Activated naive CD4-positive, alpha-beta T cell treated with anti-CD3 and anti-CD28 coated beads, Interleukin-2, amount 50 U/mL, for 72 hours (primary cell): Measurements from ENCODE around the gene MXI1. TPM values are rescaled to one million over a fixed set of nuclear protein-coding genes. Genes with fewer than 3 reads are reported as not detected.
A peak's percentile ranks its signal among the peaks of the same experiment; 100 is the strongest.

Experiments used
- ATAC-seq, 2 donors: fragments of 150-1000 bp; cut with Tn5 transposase; 2 replicates each; pipeline ENCODE4 v1.10.0; 2021; ENCODE audit warnings: mild to moderate bottlenecking in 2 of 2, moderate library complexity in 2 of 2
- DNase-seq, 2 donors: peaks; one replicate each; pipeline ENCODE4 v3.0.0; 2021 to 2022; ENCODE audit warnings: low spot score in 2 of 2
- H3K27ac Mint-ChIP-seq, 2 donors: one replicate each; pipeline ENCODE4 v1.8.0; 2022; ENCODE audit warnings: mild to moderate bottlenecking in 2 of 2, mixed read lengths in 2 of 2
- H3K36me3 Mint-ChIP-seq, 2 donors: one replicate each; pipeline ENCODE4 v1.8.0; 2022; ENCODE audit warnings: mixed read lengths in 2 of 2
- H3K9me3 Mint-ChIP-seq, 2 donors: one replicate each; pipeline ENCODE4 v1.8.0; 2022; ENCODE audit warnings: mixed read lengths in 2 of 2
- total RNA-seq, 2 donors: library from RNA; stranded (reverse); gene quantifications; one replicate each; pipeline ENCODE4 v1.2.3, GENCODE V29; 2022

The MXI1 gene
- total RNA-seq, 2 donors from 2014 or later: 16.2 to 69.6 TPM

DNA sequence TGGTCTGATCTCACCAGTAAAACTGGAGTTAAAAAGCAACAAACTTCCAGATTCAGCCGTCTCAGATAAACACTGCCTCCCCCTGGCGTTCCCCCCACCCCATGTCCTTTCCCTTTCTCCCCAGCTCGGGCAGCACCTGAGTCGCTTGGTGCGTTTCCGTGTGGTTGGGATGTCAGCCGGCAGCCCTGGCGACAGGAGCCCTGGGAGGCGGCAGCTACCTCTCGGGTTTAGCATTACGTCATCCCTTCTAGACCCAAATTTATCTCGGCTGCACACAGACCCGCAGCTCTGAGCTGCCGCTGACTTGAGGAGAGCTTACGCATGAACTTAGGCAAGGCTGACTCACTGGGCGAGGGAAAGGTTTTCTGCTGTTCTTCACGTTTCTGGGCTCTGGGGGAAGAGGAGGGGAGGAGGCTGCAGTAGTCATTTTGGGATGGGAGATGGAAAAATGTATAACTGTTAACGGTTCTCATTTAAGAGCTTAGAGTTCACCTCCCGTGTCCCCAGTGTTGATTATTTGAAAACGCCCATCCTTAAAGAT lies 14.4 kb downstream of the MXI1 start:
- Mint-ChIP-seq H3K36me3 (no peaks in the 10 kb centered on the region), H3K9me3 (no peaks in the 10 kb centered on the region)
- peak; percentile 69 to 87 for DNase-seq

DNA sequence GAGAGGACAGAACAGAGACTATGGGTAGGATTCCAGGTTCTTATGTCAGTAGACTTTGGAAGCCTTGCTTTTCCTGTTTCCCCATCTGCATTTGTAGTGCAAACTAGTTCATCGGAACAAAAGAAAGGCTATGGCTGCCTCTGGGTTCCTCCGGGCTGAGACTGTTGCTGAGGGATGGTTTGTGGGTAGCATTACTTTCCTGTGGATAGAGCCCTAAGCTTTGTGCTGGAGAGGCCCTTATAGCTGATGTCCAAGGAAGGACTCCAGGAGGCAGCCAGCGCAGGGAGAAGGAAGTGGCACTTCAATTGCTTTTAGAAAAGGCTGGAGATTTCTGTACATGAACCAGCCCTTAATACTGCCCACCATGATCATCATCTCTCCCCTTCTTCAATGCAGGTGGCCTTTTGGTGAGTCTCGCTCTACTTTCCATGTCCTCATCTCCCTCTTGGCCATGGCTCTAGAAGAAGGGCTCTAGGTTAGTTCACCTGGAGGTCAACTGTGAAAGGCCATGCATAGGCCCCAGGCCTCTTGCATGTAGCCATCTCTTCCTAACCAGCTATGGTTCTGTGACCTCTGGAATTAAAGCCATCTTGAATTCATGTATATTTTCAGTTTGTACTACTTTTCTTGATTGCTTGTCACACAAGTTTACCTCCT lies 15.4 kb downstream of the MXI1 start:
- Mint-ChIP-seq H3K27ac (peak overlapping the region; percentile 18 to 35), H3K9me3 (no peaks in the 10 kb centered on the region), H3K36me3 (peaks cover 0 to 6% of the 10 kb centered on the region in 2 donors)
- no peak for ATAC-seq
- DNase-seq: no peak

More for the DNA sequence above, 14.4 kb downstream of the MXI1 start:
- ATAC-seq: peak; percentile 74 to 89
- H3K27ac Mint-ChIP-seq: peak overlapping the region; percentile 35 to 72

DNA sequence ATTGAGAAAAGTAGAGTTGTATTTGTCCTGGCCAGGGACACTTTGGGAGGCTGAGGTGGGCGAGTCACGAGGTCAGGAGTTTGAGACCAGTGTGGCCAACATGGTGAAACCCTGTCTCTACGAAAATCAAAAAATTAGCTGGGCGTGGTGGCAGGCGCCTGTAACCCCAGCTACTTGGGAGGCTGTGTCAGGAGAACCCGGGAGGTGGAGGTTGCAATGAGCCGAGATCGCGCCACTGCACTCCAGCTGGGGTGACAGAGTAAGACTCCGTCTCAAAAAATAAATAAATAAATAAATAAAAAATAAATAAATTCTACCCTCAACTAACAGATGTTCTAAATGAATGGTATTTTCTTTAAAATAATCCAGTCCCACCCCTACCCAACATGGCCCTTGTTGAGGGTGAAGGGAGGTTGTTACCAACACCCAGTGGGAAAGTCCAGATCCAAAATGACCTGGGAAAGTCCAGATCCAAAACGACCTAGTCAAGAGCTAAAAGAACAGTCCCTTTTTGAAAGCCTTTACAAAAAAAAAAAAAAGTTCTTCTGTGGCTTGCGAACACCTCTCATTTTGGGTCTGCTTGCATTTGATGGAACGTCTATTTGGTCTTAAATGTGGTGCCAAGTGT lies 16.0 kb downstream of the MXI1 start:
- DNase-seq: no peak

DNA sequence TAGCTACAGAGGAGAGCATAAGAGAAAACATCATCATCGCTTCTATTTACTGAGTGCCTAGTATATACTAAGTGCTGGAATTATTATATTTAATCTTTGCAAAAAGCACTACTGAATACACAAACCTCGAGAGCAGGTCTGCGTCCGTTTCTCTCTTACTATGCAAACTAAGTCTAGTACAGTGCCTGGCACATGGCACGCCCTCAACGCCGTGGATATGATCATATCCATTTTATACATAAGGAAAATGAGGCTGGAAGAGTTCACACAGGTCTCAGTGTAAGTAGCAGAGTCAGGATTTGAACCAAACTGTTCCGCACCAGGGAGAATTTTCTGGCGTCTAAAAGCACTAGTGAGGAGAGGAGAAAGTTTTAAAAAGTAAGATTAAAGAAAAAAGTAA lies 17.6 kb downstream of the MXI1 start:
- H3K36me3 Mint-ChIP-seq: peaks cover 6 to 10% of the 10 kb centered on the region in 2 donors
- peak overlapping the region; percentile 85 to 89 for H3K27ac Mint-ChIP-seq
- ATAC-seq: no peak
- no peaks in the 10 kb centered on the region for H3K9me3 Mint-ChIP-seq
- DNase-seq: no peak

More for the DNA sequence above, 16.0 kb downstream of the MXI1 start:
- Mint-ChIP-seq H3K9me3 (no peaks in the 10 kb centered on the region), H3K27ac (no peak overlapping the region), H3K36me3 (peaks cover 5 to 6% of the 10 kb centered on the region in 2 donors)
- no peak for ATAC-seq

DNA sequence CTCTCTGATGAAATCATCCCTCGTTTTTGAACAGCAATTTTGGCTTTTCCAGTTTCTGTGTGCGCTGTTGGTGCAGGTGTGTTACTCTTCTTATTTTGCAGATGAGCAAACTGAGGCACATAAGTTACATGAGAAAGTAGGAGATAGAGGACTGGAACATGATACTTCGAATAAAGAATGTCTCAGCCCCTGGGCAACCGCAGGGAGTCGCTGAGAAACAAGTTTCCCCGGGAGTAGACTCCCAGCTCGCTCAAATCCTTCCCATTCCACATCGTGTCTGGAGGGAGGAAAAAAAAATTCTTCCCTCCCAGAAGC lies 18.0 kb downstream of the MXI1 start:
- Mint-ChIP-seq H3K36me3 (peaks cover 6 to 10% of the 10 kb centered on the region in 2 donors), H3K9me3 (no peaks in the 10 kb centered on the region), H3K27ac (peak overlapping the region; percentile 85 to 89)
- DNase-seq (no peak), ATAC-seq (peak in 1 of 2 donors; percentile 1)

DNA sequence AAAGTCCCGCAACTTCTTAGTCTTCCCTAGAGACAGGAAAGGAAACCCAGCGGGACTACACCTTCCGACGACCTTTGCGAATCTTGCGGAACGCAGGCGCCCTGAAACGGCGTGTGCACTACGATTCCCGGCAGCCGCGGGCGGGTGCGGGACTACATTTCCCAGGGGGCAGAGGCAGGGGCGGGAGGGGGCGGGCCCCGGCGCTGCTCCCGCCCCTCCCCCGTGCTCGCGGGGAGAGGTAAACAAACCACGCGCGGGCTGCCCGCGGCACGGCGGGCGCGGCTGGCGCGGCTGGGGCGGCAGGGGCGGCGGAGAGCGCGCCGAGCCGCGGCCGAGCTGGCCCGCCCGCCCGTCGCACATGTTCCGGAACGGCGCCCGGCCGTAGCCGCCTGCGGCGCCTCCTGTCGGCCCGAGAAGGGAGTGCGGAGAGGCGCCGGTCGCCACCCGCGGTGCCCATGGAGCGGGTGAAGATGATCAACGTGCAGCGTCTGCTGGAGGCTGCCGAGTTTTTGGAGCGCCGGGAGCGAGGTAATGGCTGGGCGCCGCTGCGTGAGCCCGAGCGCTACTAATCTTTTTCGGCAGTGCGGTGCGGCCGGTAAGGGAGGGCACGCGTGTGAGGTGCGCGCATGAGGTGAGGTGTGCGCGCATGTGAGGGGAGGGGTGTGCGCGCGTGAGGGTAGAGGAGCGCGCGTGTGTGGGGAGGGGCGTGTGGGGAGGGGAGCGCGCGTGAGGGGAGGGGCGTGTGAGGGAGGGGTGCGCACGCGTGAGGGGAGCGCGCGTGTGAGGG lies 18.5 kb downstream of the MXI1 start:
- DNase-seq (peak; percentile 85 to 87), ATAC-seq (peak; percentile 59 to 74)
- H3K9me3 Mint-ChIP-seq: no peaks in the 10 kb centered on the region
- peaks cover 6 to 10% of the 10 kb centered on the region in 2 donors for H3K36me3 Mint-ChIP-seq
- H3K27ac Mint-ChIP-seq: peak overlapping the region; percentile 85 to 92

DNA sequence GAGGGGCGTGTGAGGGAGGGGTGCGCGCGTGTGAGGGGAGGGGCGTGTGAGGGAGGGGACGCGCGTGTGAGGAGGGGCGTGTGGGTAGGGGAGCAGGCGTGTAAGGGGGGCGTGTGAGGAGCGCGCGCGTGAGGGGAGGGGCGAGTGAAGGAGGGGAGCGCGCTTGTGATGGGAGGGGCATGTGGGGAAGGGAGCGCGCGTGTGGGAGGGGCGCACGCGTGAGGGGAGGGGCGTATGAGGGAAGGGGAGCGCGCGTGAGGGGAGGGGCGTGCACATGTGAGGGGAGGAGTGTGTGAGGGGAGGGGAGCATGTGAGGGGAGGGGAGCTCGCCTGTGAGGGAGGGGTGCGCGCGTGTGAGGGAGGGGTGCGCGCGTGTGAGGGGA lies 19.1 kb downstream of the MXI1 start:
- peaks cover 6 to 10% of the 10 kb centered on the region in 2 donors for H3K36me3 Mint-ChIP-seq
- peak in 1 of 2 donors; percentile 30 for ATAC-seq

DNA sequence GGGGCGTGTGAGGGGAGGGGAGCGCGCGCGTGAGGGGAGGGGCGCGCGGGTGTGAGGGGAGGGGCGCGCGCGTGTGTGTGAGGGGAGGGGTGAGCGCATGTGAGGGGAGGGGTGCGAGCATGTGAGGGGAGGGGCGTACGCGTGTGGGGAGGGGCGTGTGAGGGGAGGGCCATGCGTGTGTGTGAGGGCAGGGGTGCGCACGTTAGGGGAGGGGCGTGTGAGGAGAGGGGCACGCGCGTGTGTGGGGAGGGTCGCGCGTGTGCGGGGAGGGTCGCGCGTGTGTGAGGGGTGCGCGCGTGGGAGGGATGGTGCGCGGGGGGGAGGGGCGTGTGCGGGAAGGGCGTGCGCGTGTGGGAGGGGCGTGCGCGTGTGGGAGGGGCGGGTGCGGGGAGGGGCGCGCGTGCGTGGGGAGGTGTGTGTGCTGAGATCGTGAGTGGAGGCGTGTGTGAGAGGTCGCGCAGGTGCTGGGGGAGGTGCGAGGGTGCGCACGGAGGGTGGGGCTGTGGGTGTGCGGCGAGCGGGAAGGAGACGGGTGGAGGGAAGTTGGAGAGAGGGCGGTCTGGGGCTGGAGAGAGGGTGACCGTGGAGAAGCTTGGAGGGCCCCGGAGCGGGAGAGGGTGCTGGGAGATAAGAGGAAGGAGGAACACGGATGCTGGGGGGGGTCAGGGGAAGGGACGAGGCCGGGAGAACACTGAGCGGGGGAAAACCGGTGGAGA lies 19.7 kb downstream of the MXI1 start:
- peaks cover 9 to 10% of the 10 kb centered on the region in 2 donors for H3K36me3 Mint-ChIP-seq
- H3K9me3 Mint-ChIP-seq: no peaks in the 10 kb centered on the region
- DNase-seq: peak in 1 of 2 donors; percentile 65

More for the DNA sequence above, 19.1 kb downstream of the MXI1 start:
- H3K27ac Mint-ChIP-seq: peak overlapping the region; percentile 85 to 92
- no peaks in the 10 kb centered on the region for H3K9me3 Mint-ChIP-seq
- peak; percentile 71 to 76 for DNase-seq

DNA sequence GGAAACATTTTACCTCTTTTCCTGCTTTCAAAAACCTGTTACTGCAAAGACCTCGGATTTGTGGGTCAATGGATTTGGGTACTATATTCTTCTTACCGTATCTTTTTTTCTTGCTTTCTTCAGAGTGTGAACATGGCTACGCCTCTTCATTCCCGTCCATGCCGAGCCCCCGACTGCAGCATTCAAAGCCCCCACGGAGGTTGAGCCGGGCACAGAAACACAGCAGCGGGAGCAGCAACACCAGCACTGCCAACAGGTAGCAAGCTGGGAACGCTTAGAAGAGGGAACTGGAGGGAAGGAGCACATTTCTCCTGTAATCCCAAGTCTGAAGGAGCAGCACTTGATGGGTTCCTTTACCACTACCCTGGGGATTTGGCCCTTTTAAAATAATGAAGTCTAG lies 20.7 kb downstream of the MXI1 start:
- no peak for ATAC-seq
- no peak for DNase-seq
- H3K36me3 Mint-ChIP-seq: peaks cover 10 to 14% of the 10 kb centered on the region in 2 donors
- H3K27ac Mint-ChIP-seq: no peak overlapping the region
- no peaks in the 10 kb centered on the region for H3K9me3 Mint-ChIP-seq

More for the DNA sequence above, 19.7 kb downstream of the MXI1 start:
- H3K27ac Mint-ChIP-seq: peak overlapping the region; percentile 85 to 94
- ATAC-seq: peak; percentile 9 to 31

DNA sequence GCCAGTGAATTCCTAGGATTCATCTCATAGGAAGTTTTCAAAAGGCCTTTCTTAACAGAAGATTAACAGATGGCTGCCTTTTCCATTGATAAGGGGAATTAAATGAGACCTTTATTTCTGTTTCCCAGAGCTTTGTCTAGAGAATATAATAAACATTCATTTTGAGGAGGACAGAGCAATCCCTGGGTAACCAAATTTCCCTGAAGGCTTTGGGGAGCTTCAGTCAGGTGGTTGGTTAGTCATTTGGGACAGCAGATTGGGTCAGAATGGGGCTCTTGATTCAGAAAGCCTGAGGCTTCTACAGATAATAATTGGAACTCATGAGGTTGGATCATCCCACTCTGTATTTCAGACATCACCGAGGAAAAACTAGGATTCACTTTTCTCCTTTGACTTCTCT lies 21.8 kb downstream of the MXI1 start:
- ATAC-seq (no peak), DNase-seq (no peak)
- H3K36me3 Mint-ChIP-seq: peaks cover 10 to 14% of the 10 kb centered on the region in 2 donors
- H3K27ac Mint-ChIP-seq: no peak overlapping the region
- no peaks in the 10 kb centered on the region for H3K9me3 Mint-ChIP-seq

DNA sequence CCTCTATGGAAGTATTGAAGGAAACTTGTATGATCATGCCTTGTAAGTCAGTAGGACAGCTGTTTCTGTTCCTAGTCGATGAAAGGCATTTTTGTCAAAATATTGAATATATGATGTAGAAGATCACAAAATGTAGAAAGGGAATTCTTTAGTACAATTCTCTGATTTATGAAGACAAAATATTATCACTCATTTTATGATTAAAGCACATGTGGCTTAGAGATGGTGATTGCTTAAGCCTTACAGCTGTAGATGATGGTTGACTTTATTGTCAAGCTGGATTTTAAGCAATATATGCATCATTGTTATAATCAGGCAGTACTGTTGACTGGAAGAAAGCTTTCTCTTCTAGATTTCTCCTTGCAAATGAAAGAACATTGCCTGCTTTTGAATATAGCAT lies 26.4 kb downstream of the MXI1 start:
- ATAC-seq: no peak
- H3K36me3 Mint-ChIP-seq: peaks cover 11 to 13% of the 10 kb centered on the region in 2 donors
- H3K9me3 Mint-ChIP-seq: no peaks in the 10 kb centered on the region
- no peak overlapping the region for H3K27ac Mint-ChIP-seq
- no peak for DNase-seq

DNA sequence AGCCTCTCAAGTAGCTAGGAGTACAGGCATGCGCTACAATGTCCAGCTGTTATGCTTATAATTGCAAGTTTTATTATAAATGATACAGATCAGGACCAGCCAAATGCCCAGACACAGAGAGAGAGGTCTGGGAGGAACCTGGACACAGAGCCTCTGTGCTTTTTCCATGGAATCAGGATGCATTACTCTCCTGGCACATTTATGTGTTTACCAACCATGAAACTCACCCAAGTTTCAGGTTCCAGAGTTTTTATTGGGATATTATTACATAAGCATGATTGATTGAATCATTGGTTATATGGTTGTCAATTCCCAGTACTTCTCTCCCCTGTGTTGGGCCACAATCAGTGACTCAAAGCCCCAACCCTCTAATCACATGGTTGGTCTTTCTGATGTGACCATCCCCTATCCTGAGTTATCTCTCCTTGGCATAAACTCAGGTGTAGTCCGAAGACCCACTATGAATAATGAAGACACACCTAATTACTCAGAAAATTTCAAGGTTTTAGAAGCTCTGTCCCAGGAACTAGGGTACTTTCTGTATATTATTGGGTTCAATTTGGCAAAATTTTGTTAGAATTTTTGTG lies 30.6 kb downstream of the MXI1 start:
- H3K9me3 Mint-ChIP-seq: no peaks in the 10 kb centered on the region
- DNase-seq (no peak), ATAC-seq (no peak)
- H3K27ac Mint-ChIP-seq: no peak overlapping the region
- peaks cover 9 to 14% of the 10 kb centered on the region in 2 donors for H3K36me3 Mint-ChIP-seq

DNA sequence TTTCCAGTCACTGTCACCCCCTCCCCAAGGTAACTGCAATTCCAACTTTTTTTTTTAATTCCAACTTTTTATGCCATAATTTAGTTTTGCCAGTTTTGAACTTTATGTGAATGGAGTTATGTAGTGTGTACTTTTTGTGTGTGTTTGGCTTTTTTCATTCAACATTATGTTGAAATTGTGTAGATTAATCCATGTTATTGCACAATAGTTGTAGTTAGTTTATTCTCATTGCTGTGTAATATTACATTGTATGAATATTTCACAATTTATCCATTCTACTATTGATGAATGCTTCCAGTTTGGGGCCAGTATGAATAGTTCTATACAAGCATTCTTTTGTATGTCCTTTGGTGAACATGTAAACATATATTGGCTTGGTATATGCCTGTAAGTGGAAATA lies 32.5 kb downstream of the MXI1 start:
- no peaks in the 10 kb centered on the region for H3K9me3 Mint-ChIP-seq
- ATAC-seq (no peak), DNase-seq (no peak)
- peaks cover 9 to 18% of the 10 kb centered on the region in 2 donors for H3K36me3 Mint-ChIP-seq
- H3K27ac Mint-ChIP-seq: no peak overlapping the region

DNA sequence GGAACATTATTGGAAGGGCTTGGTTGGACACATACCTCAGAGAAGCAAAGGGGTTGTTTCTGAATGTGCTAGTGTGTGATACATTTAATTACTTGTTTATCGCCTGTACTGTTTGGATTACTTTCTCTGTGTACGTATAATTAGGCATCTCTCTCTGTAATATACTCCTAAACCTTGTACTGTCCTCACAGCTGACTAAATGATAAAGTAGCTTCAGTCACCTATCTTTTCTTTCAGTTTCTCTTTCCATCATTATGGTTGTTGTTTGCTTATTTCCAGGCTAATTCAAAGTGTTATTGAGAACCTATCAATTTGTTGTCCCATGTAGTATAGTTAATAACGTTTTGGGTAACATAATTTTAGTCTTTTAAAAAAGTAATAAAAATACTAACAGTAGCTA lies 34.0 kb downstream of the MXI1 start:
- no peak for ATAC-seq
- Mint-ChIP-seq H3K27ac (peak overlapping the region in 1 of 2 donors; percentile 7), H3K36me3 (peaks cover 15 to 31% of the 10 kb centered on the region in 2 donors), H3K9me3 (no peaks in the 10 kb centered on the region)
- DNase-seq: no peak

DNA sequence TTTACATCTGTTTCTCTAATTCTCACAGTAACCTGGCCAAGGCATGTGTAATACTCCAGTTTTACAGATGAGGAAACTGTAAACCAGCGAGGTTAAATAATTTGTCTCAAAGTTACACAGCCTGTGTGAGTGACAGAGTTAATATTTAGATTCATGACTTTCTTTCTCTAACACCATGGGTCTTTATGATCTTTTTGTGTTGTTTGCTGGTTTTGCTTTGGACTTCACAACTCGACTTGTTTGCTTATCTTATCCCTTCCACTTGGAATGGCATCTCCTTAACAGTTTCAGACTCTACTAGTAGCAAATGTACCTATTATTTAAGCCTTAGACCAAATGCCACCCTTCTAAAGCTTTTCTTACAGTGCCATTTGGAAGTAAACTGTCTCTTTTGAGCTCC lies 34.4 kb downstream of the MXI1 start:
- DNase-seq (no peak), ATAC-seq (no peak)
- Mint-ChIP-seq H3K36me3 (peaks cover 15 to 35% of the 10 kb centered on the region in 2 donors), H3K9me3 (no peaks in the 10 kb centered on the region), H3K27ac (peak overlapping the region in 1 of 2 donors; percentile 7)

DNA sequence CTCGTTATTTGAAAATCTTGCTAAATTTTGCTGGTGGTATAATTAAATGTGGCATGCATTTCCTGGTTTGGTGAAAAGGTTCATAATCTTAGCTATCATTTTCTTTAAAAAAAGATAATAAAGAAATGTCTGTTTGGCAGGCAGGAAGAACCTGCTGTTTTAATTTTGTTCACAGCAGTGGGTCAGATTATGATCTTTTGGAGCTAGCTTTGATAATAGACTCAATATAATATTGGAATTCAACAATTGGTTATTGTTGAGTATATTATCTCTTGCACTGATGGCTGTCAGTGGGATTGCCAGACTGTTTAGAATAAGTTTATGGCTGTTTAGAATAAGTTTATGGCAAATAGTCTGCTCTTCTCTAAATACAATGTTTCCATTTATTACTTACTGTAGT lies 35.1 kb downstream of the MXI1 start:
- no peak for DNase-seq
- peaks cover 15 to 36% of the 10 kb centered on the region in 2 donors for H3K36me3 Mint-ChIP-seq
- ATAC-seq: no peak

More for the DNA sequence above, 35.1 kb downstream of the MXI1 start:
- Mint-ChIP-seq H3K9me3 (no peaks in the 10 kb centered on the region), H3K27ac (no peak overlapping the region)
